ENCODE results near the gene TBL1X. TPM values are rescaled to one million over a fixed set of nuclear protein-coding genes. Genes with fewer than 3 reads are reported as not detected.

TBL1X gene
- total and polyA plus RNA-seq, 7 experiments from 2014 or later: 11.8 to 58.8 (median 28.9) TPM

DNA sequence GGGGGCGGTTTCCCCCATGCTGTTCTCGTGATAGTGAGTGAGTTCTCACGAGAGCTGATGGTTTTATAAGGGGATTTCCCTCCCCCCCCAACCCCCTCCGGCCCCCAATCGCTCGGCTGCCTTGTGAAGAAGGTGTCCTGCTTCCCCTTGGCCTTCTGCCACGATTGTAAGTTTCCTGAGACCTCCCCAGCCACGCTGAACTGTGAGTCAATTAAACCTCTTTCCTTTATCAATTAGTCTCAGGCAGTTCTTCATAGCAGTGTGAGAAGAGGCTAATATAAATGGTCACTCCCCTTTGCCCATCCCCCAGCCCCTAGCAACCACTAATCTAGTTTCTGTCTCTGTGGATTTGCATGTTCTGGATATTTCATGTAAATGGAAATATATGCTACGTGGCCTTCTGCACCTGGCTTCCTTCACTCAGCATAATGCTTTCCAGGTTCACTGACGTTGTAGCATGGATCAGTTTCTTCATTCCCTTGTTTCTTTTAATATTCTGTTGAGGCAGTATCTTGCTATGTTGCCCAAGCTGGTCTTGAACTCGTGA is 284.4 kb downstream of the TBL1X start:
- Mint-ChIP-seq H3K9me3 (peaks cover 0 to 21% (median 9%) of the 10 kb centered on the region in 11 donors), H3K27me3 (peaks cover 0 to 7% (median 0%) of the 10 kb centered on the region in 5 donors), H3K36me3 (peaks cover 0 to 11% (median 6%) of the 10 kb centered on the region in 5 donors), H3K27ac (no peak overlapping the region), H3K4me3 (no peak overlapping the region), H3K4me1 (peaks cover 13 to 20% (median 17%) of the 10 kb centered on the region in 7 donors)
- H3K4me3 ChIP-seq (ENCODE audit: low read length): no peak overlapping the region
- no peaks in the 10 kb centered on the region for H3K36me3 ChIP-seq (ENCODE audit: control insufficient read depth in 2 of 3, insufficient read depth in 3 of 3, low read length in 3 of 3)
- intact Hi-C loops (cut with micrococcal nuclease): no loop called here
- no peak for DNase-seq
- no peak overlapping the region for H3K27ac ChIP-seq (ENCODE audit: low read depth, low read length)
- H3K9me3 ChIP-seq (ENCODE audit: control insufficient read depth in 2 of 3, low read length in 3 of 3): no peaks in the 10 kb centered on the region
- no peaks in the 10 kb centered on the region for H3K27me3 ChIP-seq (ENCODE audit: control insufficient read depth in 2 of 2, insufficient read depth in 2 of 2, low read length in 2 of 2)
- CTCF ChIA-PET: no interaction called here
- POLR2A ChIA-PET: no interaction called here
- no peak for ATAC-seq
- H3K4me1 ChIP-seq (ENCODE audit: control insufficient read depth in 2 of 2, insufficient read depth in 2 of 2, low read length in 2 of 2): peaks cover 0 to 3% of the 10 kb centered on the region in 2 donors

DNA sequence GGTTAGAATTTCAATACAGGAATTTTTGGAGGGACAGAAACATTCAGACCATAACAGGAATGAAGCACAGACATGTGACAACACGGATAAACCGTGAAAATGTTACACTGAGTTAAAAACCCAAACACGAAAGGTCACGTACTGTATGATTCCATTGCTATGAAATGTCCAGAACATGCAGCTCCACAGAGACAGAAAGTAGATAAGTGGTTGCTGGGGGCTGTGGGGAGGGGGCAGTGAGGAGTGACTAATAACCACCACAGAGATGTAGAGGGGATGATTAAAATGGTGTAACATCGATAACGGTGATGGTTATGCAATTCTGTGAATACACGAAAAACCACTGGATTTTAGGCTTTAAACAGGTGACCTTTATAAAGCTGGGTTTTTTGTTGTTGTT is 292.5 kb downstream of the TBL1X start:
- H3K27ac ChIP-seq (ENCODE audit: low read depth, low read length): no peak overlapping the region
- H3K4me1 Mint-ChIP-seq: peaks cover 0 to 2% (median 0%) of the 10 kb centered on the region in 7 donors
- CTCF ChIA-PET: no interaction called here
- POLR2A ChIA-PET: no interaction called here
- no peak overlapping the region for H3K27ac Mint-ChIP-seq
- no peaks in the 10 kb centered on the region for H3K36me3 ChIP-seq (ENCODE audit: control insufficient read depth in 2 of 3, insufficient read depth in 3 of 3, low read length in 3 of 3)
- intact Hi-C loops (cut with micrococcal nuclease): no loop called here
- H3K4me3 ChIP-seq (ENCODE audit: low read length): no peak overlapping the region
- no peak overlapping the region for H3K4me3 Mint-ChIP-seq
- H3K36me3 Mint-ChIP-seq: no peaks in the 10 kb centered on the region
- no peaks in the 10 kb centered on the region for H3K27me3 ChIP-seq (ENCODE audit: control insufficient read depth in 2 of 2, insufficient read depth in 2 of 2, low read length in 2 of 2)
- no peaks in the 10 kb centered on the region for H3K4me1 ChIP-seq (ENCODE audit: control insufficient read depth in 2 of 2, insufficient read depth in 2 of 2, low read length in 2 of 2)
- H3K27me3 Mint-ChIP-seq: peaks cover 0 to 10% (median 5%) of the 10 kb centered on the region in 5 donors
- H3K9me3 Mint-ChIP-seq: peaks cover 0 to 21% (median 1%) of the 10 kb centered on the region in 11 donors
- ATAC-seq (no peak), DNase-seq (no peak)
- no peaks in the 10 kb centered on the region for H3K9me3 ChIP-seq (ENCODE audit: control insufficient read depth in 2 of 3, low read length in 3 of 3)

DNA sequence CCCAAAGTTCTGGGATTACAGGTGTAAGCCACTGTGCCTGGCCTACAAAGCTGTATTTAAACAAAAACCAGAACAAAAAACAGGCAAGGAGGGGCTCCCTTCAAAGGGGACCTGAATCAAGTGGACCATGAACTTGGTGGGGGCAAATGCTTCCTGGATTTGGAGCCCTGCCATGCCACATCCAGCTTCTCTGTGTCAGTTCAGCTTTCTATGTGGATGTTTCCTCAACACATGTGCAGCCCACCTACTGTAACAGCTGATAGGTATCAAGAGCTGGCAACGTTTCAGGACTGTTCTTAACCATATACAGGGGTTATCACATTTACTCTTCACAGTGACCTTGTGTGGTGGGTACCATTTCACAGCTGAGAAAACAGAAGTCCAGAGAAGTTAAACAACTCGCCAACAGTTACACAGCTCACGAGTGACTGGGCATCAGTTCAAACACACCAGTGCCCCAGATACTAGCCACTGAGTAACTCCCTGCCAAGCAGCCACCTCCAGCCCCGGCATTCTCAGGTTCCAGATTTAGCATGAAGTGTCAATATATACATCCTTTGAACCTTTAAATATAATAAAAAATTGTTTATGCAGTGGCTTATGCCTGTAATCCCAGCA is 293.3 kb downstream of the TBL1X start:
- Histone ChIP-seq H3K27ac (ENCODE audit: low read depth, low read length) (no peak overlapping the region), H3K4me3 (ENCODE audit: low read length) (no peak overlapping the region), H3K4me1 (ENCODE audit: control insufficient read depth in 2 of 2, insufficient read depth in 2 of 2, low read length in 2 of 2) (no peaks in the 10 kb centered on the region), H3K36me3 (ENCODE audit: control insufficient read depth in 2 of 3, insufficient read depth in 3 of 3, low read length in 3 of 3) (no peaks in the 10 kb centered on the region), H3K27me3 (ENCODE audit: control insufficient read depth in 2 of 2, insufficient read depth in 2 of 2, low read length in 2 of 2) (no peaks in the 10 kb centered on the region), H3K9me3 (ENCODE audit: control insufficient read depth in 2 of 3, low read length in 3 of 3) (no peaks in the 10 kb centered on the region)
- Mint-ChIP-seq H3K27ac (no peak overlapping the region), H3K4me3 (no peak overlapping the region), H3K4me1 (no peaks in the 10 kb centered on the region), H3K36me3 (no peaks in the 10 kb centered on the region), H3K27me3 (peaks cover 0 to 10% (median 6%) of the 10 kb centered on the region in 5 donors), H3K9me3 (peaks cover 0 to 21% (median 1%) of the 10 kb centered on the region in 11 donors)
- ATAC-seq: no peak
- ChIA-PET POLR2A (no interaction called here), CTCF (no interaction called here)
- DNase-seq: no peak
- intact Hi-C loops (cut with micrococcal nuclease): no loop called here

DNA sequence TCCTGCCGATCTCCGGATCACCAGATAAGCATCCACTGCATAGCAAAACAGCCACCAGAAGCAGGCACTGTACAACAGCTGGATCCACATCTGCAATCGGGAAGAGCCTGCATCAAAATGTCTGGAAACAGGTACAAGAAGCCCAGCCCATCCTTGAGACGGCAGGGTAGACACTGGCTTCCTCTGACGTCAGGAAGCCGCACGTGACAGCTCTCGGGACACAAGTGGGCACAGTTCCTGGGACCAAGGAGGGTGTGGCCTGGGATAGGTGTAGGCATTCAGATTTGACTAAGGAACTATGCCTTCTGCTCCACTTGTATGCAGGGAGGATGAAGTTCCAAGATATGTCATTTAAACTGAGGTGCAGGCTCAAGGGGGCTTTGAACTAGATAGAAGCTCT is 294.5 kb downstream of the TBL1X start:
- H3K4me3 ChIP-seq (ENCODE audit: low read length): no peak overlapping the region
- Mint-ChIP-seq H3K27me3 (peaks cover 4 to 14% (median 9%) of the 10 kb centered on the region in 5 donors), H3K4me1 (no peaks in the 10 kb centered on the region), H3K9me3 (peaks cover 0 to 21% (median 1%) of the 10 kb centered on the region in 11 donors), H3K27ac (no peak overlapping the region), H3K4me3 (no peak overlapping the region), H3K36me3 (no peaks in the 10 kb centered on the region)
- ChIA-PET POLR2A (no interaction called here), CTCF (no interaction called here)
- DNase-seq: no peak
- intact Hi-C loops (cut with micrococcal nuclease): no loop called here
- H3K27ac ChIP-seq (ENCODE audit: low read depth, low read length): no peak overlapping the region
- no peaks in the 10 kb centered on the region for H3K9me3 ChIP-seq (ENCODE audit: control insufficient read depth in 2 of 3, low read length in 3 of 3)
- no peaks in the 10 kb centered on the region for H3K4me1 ChIP-seq (ENCODE audit: control insufficient read depth in 2 of 2, insufficient read depth in 2 of 2, low read length in 2 of 2)
- ATAC-seq: no peak
- no peaks in the 10 kb centered on the region for H3K27me3 ChIP-seq (ENCODE audit: control insufficient read depth in 2 of 2, insufficient read depth in 2 of 2, low read length in 2 of 2)
- no peaks in the 10 kb centered on the region for H3K36me3 ChIP-seq (ENCODE audit: control insufficient read depth in 2 of 3, insufficient read depth in 3 of 3, low read length in 3 of 3)

DNA sequence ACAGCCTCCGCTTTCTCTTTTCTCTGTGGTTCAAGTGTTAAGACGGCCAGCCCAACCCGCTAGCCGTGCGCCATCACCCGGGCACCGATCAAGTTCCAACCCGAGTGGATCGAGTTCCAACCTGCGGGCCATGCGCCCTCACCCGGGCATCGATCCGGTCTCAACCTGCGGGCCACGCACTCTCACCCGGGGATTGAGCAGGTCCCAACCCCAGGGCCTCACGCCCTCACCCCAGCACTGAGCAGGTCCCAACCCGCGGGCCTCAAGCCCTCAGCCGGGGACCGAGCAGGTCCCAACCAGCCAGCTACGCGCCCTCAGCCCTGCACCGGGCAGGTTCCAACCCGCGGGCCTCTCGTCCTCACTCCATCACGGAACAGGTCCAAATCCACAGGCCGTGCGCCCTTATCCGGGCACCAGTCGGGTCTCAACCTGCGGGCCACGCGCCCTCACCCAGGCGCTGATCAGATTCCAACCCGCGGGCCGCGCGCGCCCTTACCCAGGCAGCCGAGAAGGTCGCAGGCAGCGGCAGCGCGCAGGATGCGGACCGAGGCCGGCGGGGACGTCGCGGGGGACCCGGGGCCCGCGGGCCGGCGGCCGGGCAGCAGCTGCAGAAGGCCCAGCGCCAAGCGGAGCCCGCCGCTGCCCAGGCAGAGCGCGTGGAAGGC is 300.3 kb downstream of the TBL1X start:
- no peak for DNase-seq
- no peak overlapping the region for H3K4me3 Mint-ChIP-seq
- no peaks in the 10 kb centered on the region for H3K36me3 ChIP-seq (ENCODE audit: control insufficient read depth in 2 of 3, insufficient read depth in 3 of 3, low read length in 3 of 3)
- peaks cover 4 to 21% (median 12%) of the 10 kb centered on the region in 5 donors for H3K27me3 Mint-ChIP-seq
- ChIA-PET POLR2A (no interaction called here), CTCF (no interaction called here)
- no peaks in the 10 kb centered on the region for H3K36me3 Mint-ChIP-seq
- H3K27me3 ChIP-seq (ENCODE audit: control insufficient read depth in 2 of 2, insufficient read depth in 2 of 2, low read length in 2 of 2): no peaks in the 10 kb centered on the region
- H3K4me3 ChIP-seq (ENCODE audit: low read length): no peak overlapping the region
- intact Hi-C loops (cut with micrococcal nuclease): no loop called here
- peaks cover 0 to 3% (median 0%) of the 10 kb centered on the region in 11 donors for H3K9me3 Mint-ChIP-seq
- peaks cover 0 to 4% (median 0%) of the 10 kb centered on the region in 7 donors for H3K4me1 Mint-ChIP-seq
- no peaks in the 10 kb centered on the region for H3K4me1 ChIP-seq (ENCODE audit: control insufficient read depth in 2 of 2, insufficient read depth in 2 of 2, low read length in 2 of 2)
- no peaks in the 10 kb centered on the region for H3K9me3 ChIP-seq (ENCODE audit: control insufficient read depth in 2 of 3, low read length in 3 of 3)
- no peak overlapping the region for H3K27ac ChIP-seq (ENCODE audit: low read depth, low read length)
- no peak overlapping the region for H3K27ac Mint-ChIP-seq
- no peak for ATAC-seq

DNA sequence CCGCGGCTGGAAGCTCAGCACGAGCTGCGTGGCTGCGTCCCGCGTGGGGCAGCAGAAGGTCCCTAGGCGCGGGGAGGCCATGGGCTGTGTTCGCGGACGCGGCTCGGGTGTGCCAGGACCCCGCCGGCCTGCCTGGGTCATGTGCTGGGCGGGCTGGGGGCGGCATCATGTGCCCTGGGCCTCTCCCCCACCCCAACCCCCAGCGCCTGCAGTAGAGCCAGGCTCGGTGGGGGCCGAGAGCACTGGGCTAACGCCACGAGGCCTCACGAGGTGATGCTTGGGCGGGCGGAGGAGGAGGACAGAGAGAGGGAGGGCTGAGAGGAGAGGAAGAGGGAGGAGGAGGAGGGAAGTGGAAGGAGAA is 300.9 kb downstream of the TBL1X start, which contains the start of gene GPR143:
GPR143 (minus strand) TSS at position 111 of the 361 bp plus-strand sequence; CDS start at position 81, 30 bp downstream.
- Histone ChIP-seq H3K36me3 (ENCODE audit: control insufficient read depth in 2 of 3, insufficient read depth in 3 of 3, low read length in 3 of 3) (no peaks in the 10 kb centered on the region), H3K27ac (ENCODE audit: low read depth, low read length) (no peak within 1 kb of the TSS), H3K4me3 (ENCODE audit: low read length) (no peak within 1 kb of the TSS), H3K9me3 (ENCODE audit: control insufficient read depth in 2 of 3, low read length in 3 of 3) (no peaks in the 10 kb centered on the region), H3K27me3 (ENCODE audit: control insufficient read depth in 2 of 2, insufficient read depth in 2 of 2, low read length in 2 of 2) (no peaks in the 10 kb centered on the region), H3K4me1 (ENCODE audit: control insufficient read depth in 2 of 2, insufficient read depth in 2 of 2, low read length in 2 of 2) (no peaks in the 10 kb centered on the region)
- POLR2A ChIA-PET: no interaction called here
- intact Hi-C loops (cut with micrococcal nuclease): no loop called here
- H3K36me3 Mint-ChIP-seq: no peaks in the 10 kb centered on the region
- peaks cover 0 to 3% (median 0%) of the 10 kb centered on the region in 11 donors for H3K9me3 Mint-ChIP-seq
- ATAC-seq: no peak
- H3K4me3 Mint-ChIP-seq: no peak within 1 kb of the TSS
- H3K4me1 Mint-ChIP-seq: peaks cover 0 to 4% (median 0%) of the 10 kb centered on the region in 7 donors
- no peak for DNase-seq
- peaks cover 4 to 21% (median 7%) of the 10 kb centered on the region in 5 donors for H3K27me3 Mint-ChIP-seq
- CTCF ChIA-PET: no interaction called here
- no peak within 1 kb of the TSS for H3K27ac Mint-ChIP-seq
